HG02943 (cell line): ENCODE results near the gene SMC4.
"Not testable (repeated sequence)": the region's sequence is repeated elsewhere in the genome, so short reads cannot be mapped to it uniquely, and the experiment has no call there.

Experiments used
- ATAC-seq: cut with Tn5 transposase; IDR thresholded peaks from one replicate; pipeline ENCODE4 v1.9.1; 2021; ENCODE audit warnings: mild to moderate bottlenecking, low read depth, moderate library complexity; ENCODE audit not compliant: unreplicated experiment

The SMC4 gene

GRCh38 chr3:160399125-160400029 is at the start of gene SMC4, which contains the start of gene IFT80:
TSS of gene SMC4 (plus strand) at chr3:160399650. CDS start at chr3:160400827, 1,177 bp downstream.
TSS of gene IFT80 (minus strand) at chr3:160399225. CDS start at chr3:160384600, 14,625 bp downstream.
- ATAC-seq = peak; percentile 93

- ATAC-seq = no peak
Measured at GRCh38 chr3:160355826-160356225, 43.6 kb upstream of the SMC4 start.

- not testable (repeated sequence) for ATAC-seq
Measured at GRCh38 chr3:160362896-160363295, 36.6 kb upstream of the SMC4 start.

- ATAC-seq = no peak
Measured at GRCh38 chr3:160365869-160366522, 33.5 kb upstream of the SMC4 start.

- ATAC-seq = no peak
Measured at GRCh38 chr3:160368804-160369203, 30.6 kb upstream of the SMC4 start.

- no peak for ATAC-seq
Measured at GRCh38 chr3:160369784-160370183, 29.7 kb upstream of the SMC4 start.

GRCh38 chr3:160370987-160371857 is 28.2 kb upstream of the SMC4 start:
- no peak for ATAC-seq

- ATAC-seq = no peak
Measured at GRCh38 chr3:160372780-160373179, 26.7 kb upstream of the SMC4 start.

GRCh38 chr3:160373655-160374054 is 25.8 kb upstream of the SMC4 start:
- no peak for ATAC-seq

GRCh38 chr3:160374472-160374871 is 25.0 kb upstream of the SMC4 start:
- ATAC-seq = no peak

GRCh38 chr3:160374925-160375324 is 24.5 kb upstream of the SMC4 start:
- ATAC-seq = no peak

- ATAC-seq = no peak
Measured at GRCh38 chr3:160376681-160377080, 22.8 kb upstream of the SMC4 start.

- no peak for ATAC-seq
Measured at GRCh38 chr3:160378331-160379109, 20.9 kb upstream of the SMC4 start.

- no peak for ATAC-seq
Measured at GRCh38 chr3:160379628-160380214, 19.7 kb upstream of the SMC4 start.

- no peak for ATAC-seq
Measured at GRCh38 chr3:160381470-160381869, 18.0 kb upstream of the SMC4 start.

GRCh38 chr3:160384639-160385318 is 14.7 kb upstream of the SMC4 start:
- ATAC-seq = no peak

GRCh38 chr3:160390565-160391138 is 8.8 kb upstream of the SMC4 start:
- ATAC-seq = no peak

- ATAC-seq = no peak
Measured at GRCh38 chr3:160392798-160393197, 6.7 kb upstream of the SMC4 start.
